GM12878 (cell line): Measurements from ENCODE around the gene UBR2. TPM values are rescaled to one million over a fixed set of nuclear protein-coding genes. Genes with fewer than 3 reads are reported as not detected.

Experiments
- ATAC-seq: fragments of 200-7000 bp; cut with Tn5 transposase; 3 replicates; pipeline ENCODE4 v1.9.1; 2020; ENCODE audit warnings: mild to moderate bottlenecking, moderate library complexity
- BruUV-seq: library from RNA; stranded (reverse); fragments of 400-500 nt; replicated peaks from 2 replicates; lab custom pipeline; 2021; lab: Mats Ljungman, UMichigan
- CTCF ChIA-PET: fragments of 300-600 bp; sonication (Branson Sonifier 250); formaldehyde crosslinking; extraction: SDS; loops from one replicate; lab custom pipeline; 2021; ENCODE audit warnings: inconsistent platforms; lab: Yijun Ruan, JAX
- POLR2A ChIA-PET: fragments of 350-600 bp; formaldehyde crosslinking; extraction: SDS; loops from one replicate; lab custom pipeline; 2021; ENCODE audit warnings: inconsistent platforms; lab: Charles Lee
- RAD21 ChIA-PET: fragments of 300-600 bp; sonication (Branson Sonifier 250); formaldehyde crosslinking; loops from one replicate; lab custom pipeline; 2023; ENCODE audit warnings: antibody characterized with exemption; ENCODE audit not compliant: unreplicated experiment; lab: Charles Lee
- SMC1A ChIA-PET: fragments of 300-600 bp; sonication (Branson Sonifier 250); formaldehyde crosslinking; loops from one replicate; lab custom pipeline; 2023; ENCODE audit not compliant: unreplicated experiment, uncharacterized antibody; lab: Charles Lee
- DNase-seq: peaks from one replicate; pipeline ENCODE4 v3.0.0-alpha.2; 2011; ENCODE audit warnings: low read depth, low spot score
- FAIRE-seq: peaks from 3 replicates; lab custom pipeline; 2011; peaks lifted over from hg19 to GRCh38; lab: Jason Lieb, UNC
- H2AFZ ChIP-seq: 2 replicates; pipeline ENCODE4 v1.6.0; 2011; ENCODE audit warnings: low read depth, low read length, control low read depth; ENCODE audit not compliant: control insufficient read depth
- H3K27ac ChIP-seq: 2 replicates; pipeline ENCODE4 v1.5.1; 2011; ENCODE audit warnings: control low read depth; ENCODE audit not compliant: control insufficient read depth, insufficient read depth
- H3K27me3 ChIP-seq, 2 experiments: replicated peaks in 1 of 2; 2 replicates each; pipeline versions ENCODE4 v1.6.0 to v1.6.1; 2011; ENCODE audit warnings: low read length in 1 of 2; ENCODE audit not compliant: control insufficient read depth in 2 of 2, insufficient read depth in 2 of 2
- H3K36me3 ChIP-seq, 2 experiments: 2 replicates each; pipeline ENCODE4 v1.5.1; 2011; ENCODE audit warnings: low read length in 1 of 2; ENCODE audit not compliant: control insufficient read depth in 2 of 2, insufficient read depth in 2 of 2
- H3K4me1 ChIP-seq: 2 replicates; pipeline ENCODE4 v1.6.1; 2011; ENCODE audit warnings: mild to moderate bottlenecking, low read length, moderate library complexity, mixed read lengths; ENCODE audit not compliant: control insufficient read depth, insufficient read depth
- H3K4me2 ChIP-seq: 2 replicates; pipeline ENCODE4 v1.6.0; 2011; ENCODE audit warnings: control low read depth; ENCODE audit not compliant: control insufficient read depth, insufficient read depth
- H3K4me3 ChIP-seq: fragments of 200-600 bp; sonication (generic); 2 replicates; pipeline ENCODE4 v1.5.1; 2016
- H3K79me2 ChIP-seq: 2 replicates; pipeline ENCODE4 v1.6.0; 2011; ENCODE audit warnings: low read length; ENCODE audit not compliant: control insufficient read depth, insufficient read depth
- H3K9ac ChIP-seq: 2 replicates; pipeline ENCODE4 v1.8.0; 2011; ENCODE audit warnings: low read length, control low read depth, mixed read lengths; ENCODE audit not compliant: control insufficient read depth, insufficient read depth
- H3K9me3 ChIP-seq: replicated peaks from 3 replicates; pipeline ENCODE4 v1.5.1; 2011; ENCODE audit warnings: mild to moderate bottlenecking, low read length; ENCODE audit not compliant: control insufficient read depth, insufficient read depth
- H4K20me1 ChIP-seq: 2 replicates; pipeline ENCODE4 v1.6.0; 2011; ENCODE audit not compliant: control insufficient read depth, insufficient read depth
- BHLHE40 ChIP-seq, 2 experiments: fragments of 450-650 bp in 1 of 2; IDR thresholded peaks; 2 replicates each; pipeline ENCODE4 v1.6.1; 2011 to 2017; ENCODE audit warnings: low read depth in 2 of 2, borderline replicate concordance in 1 of 2, improper control_type of control experiment in 1 of 2, low read length in 1 of 2, mild to moderate bottlenecking in 1 of 2
- EZH2 ChIP-seq: IDR thresholded peaks from 2 replicates; pipeline ENCODE4 v1.6.1; 2012; ENCODE audit warnings: low read depth, mild to moderate bottlenecking, control low read depth, inconsistent platforms, low read length, borderline replicate concordance; ENCODE audit not compliant: control insufficient read depth
- GATAD2B ChIP-seq: fragments of 450-650 bp; conservative IDR thresholded peaks from 2 replicates; pipeline ENCODE4 v1.6.1; 2017; ENCODE audit warnings: low read depth, mild to moderate bottlenecking, moderate library complexity
- HDAC2 ChIP-seq: fragments of 200-600 bp; sonication (generic); IDR thresholded peaks from 2 replicates; pipeline ENCODE4 v1.6.1; 2017
- MEF2A ChIP-seq: IDR thresholded peaks from 2 replicates; pipeline ENCODE4 v1.6.1; 2011; ENCODE audit warnings: low read depth, mild to moderate bottlenecking, low read length, moderate library complexity; ENCODE audit not compliant: insufficient read depth
- MLLT1 ChIP-seq: fragments of 450-650 bp; IDR thresholded peaks from 2 replicates; pipeline ENCODE4 v1.6.1; 2016; ENCODE audit warnings: mild to moderate bottlenecking
- MXI1 ChIP-seq: fragments of 150-350 bp; IDR thresholded peaks from 2 replicates; pipeline ENCODE4 v1.6.1; 2011; ENCODE audit warnings: low read depth, mild to moderate bottlenecking, inconsistent platforms, low read length, improper control_type of control experiment
- MYB ChIP-seq: fragments of 150-350 bp; IDR thresholded peaks from 2 replicates; pipeline ENCODE4 v1.6.1; 2014; ENCODE audit warnings: mild to moderate bottlenecking, low read depth, low read length, borderline replicate concordance
- MYC ChIP-seq: IDR thresholded peaks from 2 replicates; pipeline ENCODE4 v1.6.1; 2011; ENCODE audit warnings: mild to moderate bottlenecking, low read length, moderate library complexity, inconsistent platforms; ENCODE audit not compliant: insufficient read depth, insufficient replicate concordance, insufficient read length, severe bottlenecking
- NR2F1 ChIP-seq: fragments of 450-650 bp; conservative IDR thresholded peaks from 2 replicates; pipeline ENCODE4 v1.6.1; 2017; ENCODE audit warnings: mild to moderate bottlenecking
- RFX5 ChIP-seq: IDR thresholded peaks from 2 replicates; pipeline ENCODE4 v1.6.1; 2011; ENCODE audit warnings: low read depth, low read length, improper control_type of control experiment
- SIN3A ChIP-seq: IDR thresholded peaks from 2 replicates; pipeline ENCODE4 v1.6.1; 2012; ENCODE audit warnings: low read depth, low read length, improper control_type of control experiment
- SIX5 ChIP-seq: IDR thresholded peaks from 2 replicates; pipeline ENCODE4 v1.6.1; 2011; ENCODE audit warnings: mild to moderate bottlenecking, low read depth, low read length, moderate library complexity; ENCODE audit not compliant: severe bottlenecking
- SMAD5 ChIP-seq: IDR thresholded peaks from 2 replicates; pipeline ENCODE4 v1.6.1; 2016; ENCODE audit warnings: antibody characterized with exemption, low read depth
- TBL1XR1 ChIP-seq: IDR thresholded peaks from 2 replicates; pipeline ENCODE4 v1.6.1; 2012; ENCODE audit warnings: low read depth, low read length, improper control_type of control experiment
- ZNF622 ChIP-seq: fragments of 450-650 bp; IDR thresholded peaks from 2 replicates; pipeline ENCODE4 v1.6.1; 2017; ENCODE audit warnings: mild to moderate bottlenecking, inconsistent platforms
- ZSCAN29 ChIP-seq: fragments of 450-650 bp; IDR thresholded peaks from 2 replicates; pipeline ENCODE4 v1.6.1; 2017; ENCODE audit warnings: mild to moderate bottlenecking, moderate library complexity
- WGBS: methylation state at CpG from one replicate; pipeline ENCODE4 v1.1.6; 2016; ENCODE audit warnings: low lambda C conversion rate; ENCODE audit not compliant: insufficient replicate concordance, insufficient coverage; ENCODE audit errors: missing lambda C conversion rate; 5-methylcytosine and 5-hydroxymethylcytosine counted together
- in situ Hi-C: fragments of 300-500 bp; cut with MboI; formaldehyde crosslinking; loops from 9 replicates; pipeline ENCODE4 v1.14.3; 2018; ENCODE audit warnings: mixed read lengths
- intact Hi-C: fragments of 100-400 bp; cut with micrococcal nuclease; formaldehyde crosslinking; loops from one replicate; pipeline ENCODE4 v1.14.2; 2022; ENCODE audit not compliant: unreplicated experiment
- polyA plus RNA-seq, 11 experiments: library from polyadenylated mRNA; depleted of rRNA in 4 of 11; unstranded in 6 of 11; stranded (reverse) in 5 of 11; fragments of >200 nt; fragmentation: Nextera tagmentation in 4 of 11; fragmentation: Illumina TruSeq in 1 of 11; extraction: Ambion mirVana in 4 of 11; extraction: Trizol in 1 of 11; gene quantifications; 1 replicate in 1 of 11; 2 replicates in 10 of 11; pipeline versions ENCODE4 v1.2.1 to v1.2.3, GENCODE V29; 2011 to 2016; ENCODE audit warnings: inconsistent platforms in 2 of 11, missing spikeins in 2 of 11, low read depth in 1 of 11
- total RNA-seq, 4 experiments: library from RNA; depleted of rRNA in 3 of 4; stranded (reverse); fragments of >200 nt in 3 of 4; fragmentation: Illumina TruSeq in 1 of 4; extraction: Trizol in 1 of 4; gene quantifications; 2 replicates each; pipeline versions ENCODE4 v1.2.1 to v1.2.3, GENCODE V29; 2013 to 2021

The UBR2 gene
- total and polyA plus RNA-seq, 10 of the 15 experiments (the other 5 are each of a cell fraction or from before 2014, with no cell fraction given) = 2.3 to 18.4 (median 9.6) TPM

DNA sequence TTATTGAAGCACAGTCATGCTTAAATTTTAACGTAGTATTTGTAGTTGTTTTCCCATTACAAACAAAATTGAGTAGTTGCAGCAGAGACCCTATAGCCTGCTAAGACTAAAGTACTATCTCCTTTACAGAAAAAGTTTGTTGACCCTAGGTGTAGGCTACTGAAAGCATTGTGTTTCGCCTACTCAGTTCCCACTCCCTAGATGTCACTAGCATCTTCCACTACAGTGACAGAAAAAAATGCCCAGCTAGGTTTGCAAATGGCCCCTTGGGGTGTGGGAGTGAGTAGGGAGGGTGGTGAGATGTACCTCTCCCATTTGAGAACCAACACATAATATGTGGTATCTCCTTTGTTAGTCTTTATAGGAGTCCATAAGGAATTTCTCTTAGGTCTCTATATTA lies 34.5 kb downstream of the UBR2 start:
- POLR2A ChIA-PET = interaction anchor here (1.2 kb wide), 2 partner anchors 10 to 26 kb away, joined by 3 to 4 read pairs; no protein-coding TSS in a partner anchor
- intact Hi-C loops = no loop called here

DNA sequence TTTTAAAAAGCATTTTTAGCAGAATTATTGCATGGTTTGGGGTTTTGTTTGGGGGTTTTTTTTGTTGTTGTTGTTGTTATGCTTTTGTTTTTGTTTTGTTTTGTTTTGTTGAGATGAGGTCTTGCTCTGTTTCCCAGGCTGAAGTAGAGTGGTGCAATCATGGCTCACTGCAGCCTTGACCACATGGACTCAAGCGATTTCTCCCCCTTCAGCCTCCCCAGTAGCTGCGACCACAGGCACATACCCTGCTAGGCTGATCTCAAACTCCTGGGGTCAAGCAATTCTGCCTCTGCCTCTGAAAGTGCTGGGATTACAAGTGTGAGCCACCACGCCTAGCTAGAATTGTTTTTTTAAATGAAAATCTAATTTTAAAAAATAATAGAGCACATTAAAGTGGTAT lies 35.7 kb downstream of the UBR2 start:
- POLR2A ChIA-PET = interaction anchor here (1.2 kb wide), 1 partner anchor 27 kb away, joined by 3 read pairs; no protein-coding TSS in a partner anchor
- Histone ChIP-seq H3K79me2 (no peaks in the 10 kb centered on the region; the same call in 1 of the 2 replicates), H3K4me1 (no peaks in the 10 kb centered on the region), H3K9ac (no peak overlapping the region), H2AFZ (no peak overlapping the region), H3K27ac (no peak overlapping the region), H3K9me3 (peaks cover 3% of the 10 kb centered on the region; the same call in 2 of the 3 replicates), H3K36me3 (peaks cover 4 to 13% of the 10 kb centered on the region in 2 experiments), H4K20me1 (no peaks in the 10 kb centered on the region; the same call in 1 of the 2 replicates), H3K4me2 (no peak overlapping the region), H3K4me3 (no peak overlapping the region), H3K27me3 (no peaks in the 10 kb centered on the region)
- ATAC-seq = no peak
- SMC1A ChIA-PET = interaction anchor here (0.6 kb wide), 1 partner anchor 10 kb away, joined by 3 read pairs; no protein-coding TSS in a partner anchor
- BruUV-seq = no TSS peak
- intact Hi-C loops = no loop called here
- CTCF ChIA-PET = no interaction called here
- no peak for DNase-seq
- WGBS = 100% methylated on average over 3 of the region's 3 CpGs
- RAD21 ChIA-PET = no interaction called here
- no peak for FAIRE-seq
- in situ Hi-C loops = no loop called here
- TF ChIP-seq SIN3A = no peak
- no peak for TF ChIP-seq MXI1
- no peak for TF ChIP-seq RFX5
- no peak for TF ChIP-seq ZSCAN29
- no peak for TF ChIP-seq BHLHE40 (IDR thresholded peaks at IDR 0.05; ENCODE audit: borderline replicate concordance in 1 of 2, low read depth in 2 of 2, low read length in 1 of 2)
- no peak for TF ChIP-seq MLLT1
- no peak for TF ChIP-seq SIX5
- TF ChIP-seq NR2F1 = no peak
- no peak for TF ChIP-seq MEF2A
- TF ChIP-seq GATAD2B = no peak
- no peak for TF ChIP-seq MYC
- TF ChIP-seq MYB = no peak
- TF ChIP-seq TBL1XR1 = no peak
- TF ChIP-seq EZH2 = no peak

More for the DNA sequence above, 34.5 kb downstream of the UBR2 start:
- Histone ChIP-seq H3K36me3 (peaks cover 4 to 13% of the 10 kb centered on the region in 2 experiments), H3K27ac (no peak overlapping the region), H3K4me3 (no peak overlapping the region), H3K79me2 (no peaks in the 10 kb centered on the region; the same call in 1 of the 2 replicates), H3K9me3 (peaks cover 3% of the 10 kb centered on the region; the same call in 2 of the 3 replicates), H3K9ac (no peak overlapping the region), H4K20me1 (no peaks in the 10 kb centered on the region; the same call in 1 of the 2 replicates), H2AFZ (no peak overlapping the region), H3K4me1 (no peaks in the 10 kb centered on the region), H3K27me3 (no peaks in the 10 kb centered on the region), H3K4me2 (no peak overlapping the region)
- ATAC-seq = no peak
- SMC1A ChIA-PET = no interaction called here
- CTCF ChIA-PET = no interaction called here
- no peak for DNase-seq
- in situ Hi-C loops = no loop called here
- no TSS peak for BruUV-seq
- no peak for FAIRE-seq
- WGBS = 98% methylated on average over 2 of the region's 2 CpGs
- TF ChIP-seq HDAC2 (no peak), ZNF622 (no peak), SMAD5 (no peak)
- RAD21 ChIA-PET = no interaction called here
